Muscle layer of colon (tissue), 2 donors: Measurements from ENCODE around the gene GARNL3.

Experiments
- H3K27ac ChIP-seq: one replicate; pipeline ENCODE4 v1.7.0; 2013; ENCODE audit warnings: low read depth, mild to moderate bottlenecking, low read length, moderate library complexity
- H3K27me3 ChIP-seq, 2 donors: one replicate each; pipeline ENCODE4 v1.7.0; 2013; ENCODE audit warnings: low read length in 2 of 2, mild to moderate bottlenecking in 2 of 2; ENCODE audit not compliant: insufficient read depth in 2 of 2, control insufficient read depth in 1 of 2
- H3K36me3 ChIP-seq: one replicate; pipeline ENCODE4 v1.7.0; 2013; ENCODE audit warnings: mild to moderate bottlenecking, low read length; ENCODE audit not compliant: insufficient read depth
- H3K4me1 ChIP-seq: one replicate; pipeline ENCODE4 v1.7.0; 2013; ENCODE audit warnings: mild to moderate bottlenecking, low read length; ENCODE audit not compliant: insufficient read depth
- H3K4me3 ChIP-seq, 2 donors: one replicate each; pipeline ENCODE4 v1.7.0; 2013; ENCODE audit warnings: low read length in 2 of 2, low read depth in 1 of 2, mild to moderate bottlenecking in 1 of 2, moderate library complexity in 1 of 2
- H3K9ac ChIP-seq: one replicate; pipeline ENCODE4 v1.7.0; 2013; ENCODE audit warnings: low read length
- H3K9me3 ChIP-seq: one replicate; pipeline ENCODE4 v1.7.0; 2013; ENCODE audit warnings: mild to moderate bottlenecking, low read length
- donor health status: abdominal sarcoma.
- donor health status: Adenocarcinoma of cecum.

GARNL3 gene

GRCh38 chr9:127422787-127423186 lies 158.2 kb downstream of the GARNL3 start:
- Histone ChIP-seq H3K4me3 (peak overlapping the region in 1 of 2 donors; percentile 93), H3K4me1 (peaks cover 36% of the 10 kb centered on the region), H3K36me3 (no peaks in the 10 kb centered on the region), H3K27me3 (no peaks in the 10 kb centered on the region), H3K9me3 (no peaks in the 10 kb centered on the region), H3K9ac (peak overlapping the region; percentile 69), H3K27ac (no peak overlapping the region)

GRCh38 chr9:127423476-127423933 lies 158.9 kb downstream of the GARNL3 start:
- H3K4me1 ChIP-seq = peaks cover 36% of the 10 kb centered on the region
- H3K9ac ChIP-seq = peak overlapping the region; percentile 69
- no peaks in the 10 kb centered on the region for H3K27me3 ChIP-seq
- H3K36me3 ChIP-seq = peaks cover 3% of the 10 kb centered on the region
- peak overlapping the region; percentile 64 for H3K27ac ChIP-seq
- H3K9me3 ChIP-seq = no peaks in the 10 kb centered on the region
- H3K4me3 ChIP-seq = peak overlapping the region; percentile 93

DNA sequence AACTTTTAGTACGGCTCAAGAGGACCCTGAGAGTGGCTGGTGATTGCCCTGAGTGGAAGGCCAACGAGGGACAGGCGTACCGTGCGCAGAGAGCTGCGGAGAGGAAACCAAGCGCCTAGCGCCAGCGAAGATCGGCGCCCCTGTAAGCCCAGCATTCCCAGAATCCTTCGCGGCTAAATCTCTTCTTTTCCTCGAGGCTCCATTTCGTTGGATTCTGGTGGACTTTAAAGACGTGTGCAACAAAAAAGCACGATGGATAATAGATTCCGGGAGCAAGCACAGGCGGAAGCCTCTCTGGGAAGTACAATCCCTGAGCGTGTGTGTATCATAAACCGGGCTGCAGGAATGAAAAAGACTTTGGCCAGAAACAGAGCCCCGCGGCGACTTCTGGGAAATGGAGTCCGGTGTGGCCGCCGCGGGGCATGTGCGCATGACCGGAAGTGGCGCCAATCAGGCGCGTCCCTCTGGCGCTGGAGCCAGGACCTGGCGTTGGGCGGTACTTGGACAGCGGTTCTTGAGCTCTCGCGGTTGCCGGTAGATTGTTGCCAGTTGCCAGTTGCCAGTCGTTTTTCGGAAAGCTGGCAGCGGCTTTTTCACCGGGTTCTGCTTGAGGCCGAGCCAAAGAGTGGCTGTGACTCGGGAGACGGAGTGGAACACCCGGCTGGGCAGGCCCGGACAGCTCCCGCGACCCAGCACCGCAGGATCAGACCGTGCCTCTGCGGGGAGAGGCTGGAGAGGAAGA lies 159.5 kb downstream of the GARNL3 start, which contains the start of gene ZNF79:
Gene ZNF79 (plus strand): TSS at position 449 of the 742 bp plus-strand sequence. CDS start 406 bp downstream, outside the sequence.
- H3K27me3 ChIP-seq = no peaks in the 10 kb centered on the region
- H3K27ac ChIP-seq = peak within 1 kb of the TSS; percentile 64
- peak within 1 kb of the TSS; percentile 69 for H3K9ac ChIP-seq
- H3K4me1 ChIP-seq = peaks cover 36% of the 10 kb centered on the region
- H3K4me3 ChIP-seq = peak within 1 kb of the TSS; percentile 93
- peaks cover 9% of the 10 kb centered on the region for H3K36me3 ChIP-seq
- H3K9me3 ChIP-seq = no peaks in the 10 kb centered on the region

GRCh38 chr9:127424676-127424999 lies 160.1 kb downstream of the GARNL3 start:
- peak overlapping the region; percentile 93 for H3K4me3 ChIP-seq
- no peaks in the 10 kb centered on the region for H3K27me3 ChIP-seq
- H3K9me3 ChIP-seq = no peaks in the 10 kb centered on the region
- peaks cover 14% of the 10 kb centered on the region for H3K36me3 ChIP-seq
- peak overlapping the region; percentile 64 for H3K27ac ChIP-seq
- peak overlapping the region; percentile 69 for H3K9ac ChIP-seq
- H3K4me1 ChIP-seq = peaks cover 36% of the 10 kb centered on the region

GRCh38 chr9:127426756-127427155 lies 162.2 kb downstream of the GARNL3 start:
- no peak overlapping the region for H3K9ac ChIP-seq
- H3K4me1 ChIP-seq = peaks cover 35% of the 10 kb centered on the region
- H3K36me3 ChIP-seq = peaks cover 26% of the 10 kb centered on the region
- H3K4me3 ChIP-seq = no peak overlapping the region
- no peaks in the 10 kb centered on the region for H3K27me3 ChIP-seq
- no peak overlapping the region for H3K27ac ChIP-seq
- no peaks in the 10 kb centered on the region for H3K9me3 ChIP-seq

DNA sequence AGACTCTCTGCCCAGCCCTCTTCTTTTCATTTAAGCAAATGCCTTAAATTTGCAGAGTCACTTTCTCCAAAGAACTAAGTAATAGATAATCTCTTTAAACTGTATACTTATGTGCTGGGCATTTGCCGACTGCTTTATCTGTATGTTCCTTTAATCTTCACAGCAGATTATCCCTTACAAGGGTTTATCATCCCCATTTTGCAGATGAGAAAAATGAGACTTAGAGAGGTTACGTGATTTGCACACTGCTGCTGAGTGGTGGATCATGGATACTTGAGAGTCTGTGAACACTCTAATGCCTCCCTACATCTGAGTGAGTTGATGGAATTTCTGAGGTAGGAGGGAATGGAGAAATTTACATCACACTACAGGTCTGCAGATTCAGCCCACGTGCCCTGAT lies 163.8 kb downstream of the GARNL3 start:
- no peak overlapping the region for H3K4me3 ChIP-seq
- H3K9ac ChIP-seq = no peak overlapping the region
- peaks cover 19% of the 10 kb centered on the region for H3K4me1 ChIP-seq
- H3K27ac ChIP-seq = no peak overlapping the region
- H3K36me3 ChIP-seq = peaks cover 26% of the 10 kb centered on the region
- no peaks in the 10 kb centered on the region for H3K9me3 ChIP-seq
- H3K27me3 ChIP-seq = no peaks in the 10 kb centered on the region

DNA sequence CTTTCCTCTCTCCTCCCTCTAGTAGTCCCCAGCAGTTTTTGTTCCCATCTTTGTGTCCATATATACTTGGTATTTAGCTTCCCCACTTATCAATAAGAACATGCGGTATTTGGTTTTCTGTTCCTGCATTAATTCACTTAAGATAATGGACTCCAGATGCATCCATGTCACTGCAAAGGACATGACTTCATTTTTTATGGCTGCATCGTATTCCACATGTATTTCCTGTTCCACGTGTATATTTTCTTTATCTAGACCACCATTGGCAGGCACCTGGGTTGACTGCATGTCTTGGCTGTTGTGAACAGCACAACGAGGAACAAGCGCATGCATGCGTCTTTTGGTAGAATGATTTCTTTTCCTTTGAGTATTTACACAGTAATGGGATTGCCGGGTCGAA lies 165.8 kb downstream of the GARNL3 start:
- H3K27me3 ChIP-seq = no peaks in the 10 kb centered on the region
- H3K4me3 ChIP-seq = no peak overlapping the region
- no peaks in the 10 kb centered on the region for H3K9me3 ChIP-seq
- H3K4me1 ChIP-seq = peaks cover 13% of the 10 kb centered on the region
- no peak overlapping the region for H3K27ac ChIP-seq
- H3K36me3 ChIP-seq = peaks cover 38% of the 10 kb centered on the region
- H3K9ac ChIP-seq = no peak overlapping the region

DNA sequence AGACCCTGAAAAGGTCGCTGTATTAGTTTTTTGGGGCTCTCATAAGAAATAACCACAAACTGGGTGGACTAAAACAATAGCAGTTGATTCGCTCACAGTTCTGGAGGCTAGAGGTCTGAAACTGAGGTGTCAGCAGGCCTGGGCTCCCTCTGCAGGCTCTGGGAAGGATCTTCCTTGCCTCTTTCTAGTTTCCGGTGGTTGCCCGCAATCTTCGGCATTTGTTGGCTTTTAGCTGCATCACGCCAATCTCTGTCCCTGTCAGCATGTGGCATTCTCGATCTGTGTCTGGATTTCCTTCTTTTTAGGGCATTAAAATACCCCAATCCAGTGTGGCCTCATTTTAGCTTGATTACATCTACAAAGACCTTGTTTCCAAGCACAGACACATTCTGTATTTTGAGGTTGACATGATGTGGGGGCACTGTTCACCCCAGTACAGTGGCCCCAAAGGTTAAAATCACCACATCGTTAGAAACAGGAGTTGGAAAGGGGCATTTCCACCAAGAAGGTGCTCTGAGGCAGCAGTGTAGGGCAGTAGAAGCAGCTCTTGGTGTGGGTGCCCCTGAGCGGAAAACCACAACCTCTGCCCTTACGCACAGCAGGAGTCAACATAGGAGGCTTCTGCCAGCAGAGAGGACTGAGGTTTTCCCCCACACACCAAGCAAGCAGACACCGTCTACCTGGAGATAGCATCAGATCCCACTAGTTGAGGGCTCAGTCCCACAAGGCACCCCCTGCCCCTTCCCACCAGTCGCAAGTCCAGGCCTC lies 173.1 kb downstream of the GARNL3 start:
- Histone ChIP-seq H3K27me3 (no peaks in the 10 kb centered on the region), H3K4me3 (no peak overlapping the region), H3K9ac (no peak overlapping the region), H3K27ac (no peak overlapping the region), H3K4me1 (no peaks in the 10 kb centered on the region), H3K36me3 (peaks cover 71% of the 10 kb centered on the region), H3K9me3 (no peaks in the 10 kb centered on the region)

GRCh38 chr9:127438394-127438793 lies 173.8 kb downstream of the GARNL3 start:
- no peaks in the 10 kb centered on the region for H3K4me1 ChIP-seq
- H3K36me3 ChIP-seq = peaks cover 75% of the 10 kb centered on the region
- no peaks in the 10 kb centered on the region for H3K27me3 ChIP-seq
- H3K27ac ChIP-seq = no peak overlapping the region
- H3K4me3 ChIP-seq = no peak overlapping the region
- H3K9me3 ChIP-seq = no peaks in the 10 kb centered on the region
- H3K9ac ChIP-seq = no peak overlapping the region
